HG03159 (cell line): ENCODE results near the gene PNKP.
A peak's percentile ranks its signal among the peaks of the same experiment; 100 is the strongest.
"Not testable (repeated sequence)": the region's sequence is repeated elsewhere in the genome, so short reads cannot be mapped to it uniquely, and the experiment has no call there.

Source experiments
- ATAC-seq: cut with Tn5 transposase; IDR thresholded peaks from one replicate; pipeline ENCODE4 v1.9.1; 2021; ENCODE audit warnings: mild to moderate bottlenecking, moderate library complexity; ENCODE audit not compliant: unreplicated experiment

PNKP gene

GRCh38 chr19:49824662-49825061 is 42.7 kb downstream of the PNKP start:
- no peak for ATAC-seq

GRCh38 chr19:49823472-49823871 is 43.9 kb downstream of the PNKP start:
- ATAC-seq: no peak

GRCh38 chr19:49820125-49820524 is 47.3 kb downstream of the PNKP start:
- no peak for ATAC-seq

- not testable (repeated sequence) for ATAC-seq
Measured at GRCh38 chr19:49819452-49820115, 47.8 kb downstream of the PNKP start.

GRCh38 chr19:49818649-49819370 is 48.6 kb downstream of the PNKP start:
- no peak for ATAC-seq

- ATAC-seq: peak; percentile 56
Measured at GRCh38 chr19:49817964-49818648, 49.3 kb downstream of the PNKP start, which contains the start of gene MED25. MED25 (plus strand) TSS chr19:49818289; CDS start chr19:49818342, 53 bp downstream.

GRCh38 chr19:49816590-49816989 is 50.8 kb downstream of the PNKP start:
- no peak for ATAC-seq

- ATAC-seq: no peak
Measured at GRCh38 chr19:49814010-49814409, 53.4 kb downstream of the PNKP start.

GRCh38 chr19:49812997-49813861 is 54.1 kb downstream of the PNKP start, which contains the start of gene FUZ:
FUZ (minus strand) TSS chr19:49813292; CDS start chr19:49813106, 186 bp downstream.
- ATAC-seq: peak; percentile 42

GRCh38 chr19:49812452-49812996 is 54.9 kb downstream of the PNKP start:
- no peak for ATAC-seq

GRCh38 chr19:49811328-49811727 is 56.0 kb downstream of the PNKP start:
- ATAC-seq: no peak
